ENCODE measurements around the gene TXLNA. TPM values are rescaled to one million over a fixed set of nuclear protein-coding genes. Genes with fewer than 3 reads are reported as not detected.

The TXLNA gene
- total RNA-seq, 1 donor from 2014 or later: 55.6 TPM

- H3K4me1 Mint-ChIP-seq (ENCODE audit: low read depth): peaks cover 13% of the 10 kb centered on the region
- no peaks in the 10 kb centered on the region for H3K27me3 Mint-ChIP-seq
- peaks cover 3% of the 10 kb centered on the region for H3K36me3 Mint-ChIP-seq (ENCODE audit: insufficient read depth)
- H3K4me3 Mint-ChIP-seq (ENCODE audit: low read depth): peak overlapping the region; percentile 84
- H3K9me3 Mint-ChIP-seq (ENCODE audit: low read depth): no peaks in the 10 kb centered on the region
- DNase-seq (ENCODE audit: low spot score, unreplicated experiment): no peak
- peak overlapping the region; percentile 31 for H3K27ac Mint-ChIP-seq
- no peak for TF ChIP-seq CTCF (IDR thresholded peaks at IDR 0.05; ENCODE audit: unreplicated experiment)
Measured at GRCh38 chr1:32199717-32200072, 20.2 kb downstream of the TXLNA start.

- DNase-seq (ENCODE audit: low spot score, unreplicated experiment): no peak
- Mint-ChIP-seq H3K27me3 (no peaks in the 10 kb centered on the region), H3K4me1 (ENCODE audit: low read depth) (peaks cover 14% of the 10 kb centered on the region), H3K27ac (peak within 1 kb of the TSS; percentile 71), H3K4me3 (ENCODE audit: low read depth) (peak within 1 kb of the TSS; percentile 84), H3K36me3 (ENCODE audit: insufficient read depth) (peaks cover 3% of the 10 kb centered on the region), H3K9me3 (ENCODE audit: low read depth) (no peaks in the 10 kb centered on the region)
- no peak for TF ChIP-seq CTCF (IDR thresholded peaks at IDR 0.05; ENCODE audit: unreplicated experiment)
Measured at GRCh38 chr1:32200226-32201010, 20.9 kb downstream of the TXLNA start, which contains the start of gene CCDC28B. CCDC28B (plus strand) TSS chr1:32200595; CDS start chr1:32201936, 1,341 bp downstream.

GRCh38 chr1:32201011-32201855 is 21.8 kb downstream of the TXLNA start:
- peak overlapping the region; percentile 84 for H3K4me3 Mint-ChIP-seq (ENCODE audit: low read depth)
- H3K27me3 Mint-ChIP-seq: no peaks in the 10 kb centered on the region
- DNase-seq (ENCODE audit: low spot score, unreplicated experiment): peak; percentile 38
- TF ChIP-seq CTCF (IDR thresholded peaks at IDR 0.05; ENCODE audit: unreplicated experiment): peak; percentile 15
- peak overlapping the region; percentile 71 for H3K27ac Mint-ChIP-seq
- no peaks in the 10 kb centered on the region for H3K9me3 Mint-ChIP-seq (ENCODE audit: low read depth)
- H3K4me1 Mint-ChIP-seq (ENCODE audit: low read depth): peaks cover 18% of the 10 kb centered on the region
- H3K36me3 Mint-ChIP-seq (ENCODE audit: insufficient read depth): peaks cover 3% of the 10 kb centered on the region

- H3K36me3 Mint-ChIP-seq (ENCODE audit: insufficient read depth): peaks cover 1% of the 10 kb centered on the region
- H3K4me3 Mint-ChIP-seq (ENCODE audit: low read depth): peak overlapping the region; percentile 88
- no peaks in the 10 kb centered on the region for H3K27me3 Mint-ChIP-seq
- no peak for TF ChIP-seq CTCF (IDR thresholded peaks at IDR 0.05; ENCODE audit: unreplicated experiment)
- H3K27ac Mint-ChIP-seq: peak overlapping the region; percentile 94
- H3K9me3 Mint-ChIP-seq (ENCODE audit: low read depth): no peaks in the 10 kb centered on the region
- DNase-seq (ENCODE audit: low spot score, unreplicated experiment): no peak
- H3K4me1 Mint-ChIP-seq (ENCODE audit: low read depth): peaks cover 19% of the 10 kb centered on the region
Measured at GRCh38 chr1:32204943-32205361, 25.5 kb downstream of the TXLNA start.

Data from progenitor cell of endocrine pancreas (in vitro differentiated cells).